Testis (tissue), 3 donors: ENCODE data around the gene GDPD1. TPM values are rescaled to one million over a fixed set of nuclear protein-coding genes. Genes with fewer than 3 reads are reported as not detected.

ENCODE experiments used
- DNase-seq: peaks from one replicate; pipeline ENCODE4 v3.0.0-alpha.2; 2019
- H3K27ac ChIP-seq, 2 donors: fragments of 200-600 bp; sonication (generic); one replicate each; pipeline ENCODE4 v1.5.1; 2019
- H3K27me3 ChIP-seq: fragments of 200-600 bp; sonication (generic); one replicate; pipeline ENCODE4 v1.5.1; 2019
- H3K36me3 ChIP-seq: fragments of 200-600 bp; sonication (generic); one replicate; pipeline ENCODE4 v1.5.1; 2017; ENCODE audit warnings: low read depth; ENCODE audit errors: missing control alignments
- H3K4me1 ChIP-seq: fragments of 200-600 bp; sonication (generic); one replicate; pipeline ENCODE4 v1.5.1; 2019
- H3K4me3 ChIP-seq, 2 donors: fragments of 200-600 bp; sonication (generic); one replicate each; pipeline ENCODE4 v1.5.1; 2017 to 2019
- H3K9me3 ChIP-seq: fragments of 200-600 bp; sonication (generic); one replicate; pipeline ENCODE4 v1.5.1; 2017
- POLR2A ChIP-seq: fragments of 450-650 bp; IDR thresholded peaks from one replicate; pipeline ENCODE4 v1.6.1; 2017; ENCODE audit warnings: antibody characterized with exemption, mild to moderate bottlenecking, moderate library complexity
- WGBS, 2 donors: methylation state at CpG; one replicate each; pipeline ENCODE4 v1.1.5; 2018; 5-methylcytosine and 5-hydroxymethylcytosine counted together
- intact Hi-C: fragments of 100-400 bp; cut with DNase I; formaldehyde crosslinking; loops from one replicate; pipeline ENCODE4 v1.15.1; 2023; ENCODE audit warnings: low total_unique reads
- polyA plus RNA-seq: library from polyadenylated mRNA; stranded (reverse); fragments of 350-450 nt; fragmentation: Illumina TruSeq; extraction: RNeasy Lipid Tissue Mini Kit (QIAGEN cat#74804); gene quantifications from one replicate; pipeline ENCODE4 v1.2.3, GENCODE V29; 2014; ENCODE audit warnings: low read depth, low replicate concordance; ENCODE audit not compliant: insufficient read depth
- total RNA-seq, 2 donors: library from RNA; depleted of rRNA; stranded (reverse); fragments of >200 nt; gene quantifications; one replicate each; pipeline ENCODE4 v1.2.3, GENCODE V29; 2016
- TF ChIP-seq, protein P1 (sequence below), 3 experiments: fragments of 450-650 bp in 2 of 3; fragments of 200-600 bp in 1 of 3; sonication (generic) in 1 of 3; IDR thresholded peaks; one replicate each; pipeline ENCODE4 v1.5.1; 2016 to 2019; ENCODE audit warnings: antibody characterized with exemption in 3 of 3, mild to moderate bottlenecking in 2 of 3, moderate library complexity in 1 of 3

The GDPD1 gene
- total and polyA plus RNA-seq, 3 donors from 2014 or later: 9.6 to 27.7 (median 11.7) TPM

DNA sequence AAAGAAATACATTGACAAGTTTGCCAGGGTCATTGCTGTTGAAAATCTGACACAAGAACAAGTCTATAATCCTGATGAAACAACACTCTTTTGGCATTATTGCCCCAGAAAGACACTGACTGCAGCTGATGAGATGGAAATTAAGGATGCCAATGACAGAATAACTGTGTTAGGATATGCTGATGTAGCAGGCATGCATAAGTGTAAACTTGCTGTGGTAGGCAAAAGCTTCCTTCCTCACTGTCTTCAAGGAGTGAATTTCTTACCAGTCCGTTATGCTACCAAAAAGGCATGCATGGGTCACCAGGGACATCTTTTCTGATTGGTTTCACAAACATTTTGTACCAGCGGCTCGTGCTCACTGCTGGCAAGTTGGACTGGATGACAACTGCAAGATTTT is 10.5 kb downstream of the GDPD1 start:
- Histone ChIP-seq H3K36me3 (no peaks in the 10 kb centered on the region), H3K27ac (no peak overlapping the region), H3K27me3 (no peaks in the 10 kb centered on the region), H3K9me3 (no peaks in the 10 kb centered on the region), H3K4me1 (no peaks in the 10 kb centered on the region), H3K4me3 (no peak overlapping the region)
- 60 to 70% methylated on average over 3 of the region's 3 CpGs for WGBS, 2 donors
- intact Hi-C loops: no loop called here
- peak; percentile 27 for DNase-seq
- TF ChIP-seq, protein P1, sequence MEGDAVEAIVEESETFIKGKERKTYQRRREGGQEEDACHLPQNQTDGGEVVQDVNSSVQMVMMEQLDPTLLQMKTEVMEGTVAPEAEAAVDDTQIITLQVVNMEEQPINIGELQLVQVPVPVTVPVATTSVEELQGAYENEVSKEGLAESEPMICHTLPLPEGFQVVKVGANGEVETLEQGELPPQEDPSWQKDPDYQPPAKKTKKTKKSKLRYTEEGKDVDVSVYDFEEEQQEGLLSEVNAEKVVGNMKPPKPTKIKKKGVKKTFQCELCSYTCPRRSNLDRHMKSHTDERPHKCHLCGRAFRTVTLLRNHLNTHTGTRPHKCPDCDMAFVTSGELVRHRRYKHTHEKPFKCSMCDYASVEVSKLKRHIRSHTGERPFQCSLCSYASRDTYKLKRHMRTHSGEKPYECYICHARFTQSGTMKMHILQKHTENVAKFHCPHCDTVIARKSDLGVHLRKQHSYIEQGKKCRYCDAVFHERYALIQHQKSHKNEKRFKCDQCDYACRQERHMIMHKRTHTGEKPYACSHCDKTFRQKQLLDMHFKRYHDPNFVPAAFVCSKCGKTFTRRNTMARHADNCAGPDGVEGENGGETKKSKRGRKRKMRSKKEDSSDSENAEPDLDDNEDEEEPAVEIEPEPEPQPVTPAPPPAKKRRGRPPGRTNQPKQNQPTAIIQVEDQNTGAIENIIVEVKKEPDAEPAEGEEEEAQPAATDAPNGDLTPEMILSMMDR (IDR thresholded peaks at IDR 0.05): no peak
- no peak for TF ChIP-seq POLR2A

DNA sequence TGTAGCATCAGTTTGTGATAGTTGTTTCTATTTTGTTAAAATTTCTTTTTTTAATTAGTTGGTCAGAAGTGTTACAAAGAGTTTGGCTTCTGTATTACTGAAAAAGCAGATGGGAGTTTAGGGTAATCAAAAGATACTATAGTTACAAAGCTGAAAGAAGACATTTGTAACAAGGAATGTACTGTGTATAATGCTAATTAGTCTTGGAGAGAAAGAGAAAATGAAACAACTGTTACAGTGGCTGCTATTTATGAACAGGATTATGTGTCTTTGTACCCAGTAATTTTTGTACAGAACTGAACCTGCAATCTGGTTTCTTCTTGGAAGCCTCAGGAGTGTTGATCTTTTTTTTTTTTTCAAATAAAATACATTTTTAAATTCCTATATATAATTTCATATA is 14.3 kb downstream of the GDPD1 start:
- intact Hi-C loops: no loop called here
- H3K27me3 ChIP-seq: no peaks in the 10 kb centered on the region
- peak overlapping the region; percentile 50 to 54 for H3K27ac ChIP-seq
- no peaks in the 10 kb centered on the region for H3K36me3 ChIP-seq
- H3K4me3 ChIP-seq: no peak overlapping the region
- TF ChIP-seq, protein P1 (IDR thresholded peaks at IDR 0.05): no peak
- DNase-seq: no peak
- H3K4me1 ChIP-seq: no peaks in the 10 kb centered on the region
- H3K9me3 ChIP-seq: no peaks in the 10 kb centered on the region

DNA sequence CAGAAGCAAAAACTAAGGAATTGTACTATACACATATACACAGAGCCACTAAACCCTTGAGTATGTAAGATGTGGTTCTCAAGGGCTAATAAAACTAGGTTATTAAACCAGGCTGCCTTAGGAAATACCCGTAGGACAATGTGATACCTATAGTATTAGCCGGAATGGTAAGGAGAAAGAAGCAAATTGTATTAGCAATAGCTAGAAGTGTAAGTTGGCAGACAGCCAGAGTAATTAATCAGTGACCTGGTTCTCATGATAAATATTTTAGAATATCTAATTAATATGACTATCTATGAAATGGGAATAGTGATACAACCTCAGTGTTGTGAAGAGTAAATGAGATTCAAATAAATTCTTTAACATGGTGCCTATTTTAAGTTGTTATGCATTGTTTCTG is 18.6 kb downstream of the GDPD1 start:
- H3K27ac ChIP-seq: no peak overlapping the region
- no peaks in the 10 kb centered on the region for H3K9me3 ChIP-seq
- WGBS, 2 donors: 86 to 87% methylated on average over 2 of the region's 2 CpGs
- H3K4me3 ChIP-seq: no peak overlapping the region
- no peak for DNase-seq
- no peak for TF ChIP-seq POLR2A
- TF ChIP-seq, protein P1 (IDR thresholded peaks at IDR 0.05): no peak
- H3K36me3 ChIP-seq: no peaks in the 10 kb centered on the region
- intact Hi-C loops: no loop called here
- no peaks in the 10 kb centered on the region for H3K4me1 ChIP-seq
- no peaks in the 10 kb centered on the region for H3K27me3 ChIP-seq

DNA sequence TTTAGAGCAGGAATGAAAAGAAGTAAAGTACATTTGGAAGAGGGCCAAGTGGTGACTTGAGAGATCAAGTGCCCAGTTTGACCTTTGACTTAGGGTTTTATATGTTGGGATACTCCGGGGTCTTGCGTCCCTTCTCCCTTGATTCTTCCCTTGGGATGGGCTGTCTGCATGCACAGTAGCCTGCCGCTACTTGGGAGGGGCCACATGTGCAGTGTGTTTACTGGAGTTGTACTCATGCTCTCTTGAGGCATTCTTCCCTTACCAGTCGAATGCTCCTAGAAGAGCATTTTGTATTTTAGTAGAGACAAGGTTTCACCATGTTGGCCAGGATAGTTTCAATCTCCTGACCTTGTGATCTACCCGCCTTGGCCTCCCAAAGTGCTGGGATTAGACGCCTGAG is 23.8 kb downstream of the GDPD1 start:
- WGBS, 2 donors: 88 to 94% methylated on average over 6 of the region's 6 CpGs
- intact Hi-C loops: no loop called here
- no peaks in the 10 kb centered on the region for H3K27me3 ChIP-seq
- no peak for DNase-seq
- no peak overlapping the region for H3K27ac ChIP-seq
- no peak overlapping the region for H3K4me3 ChIP-seq
- H3K9me3 ChIP-seq: no peaks in the 10 kb centered on the region
- no peaks in the 10 kb centered on the region for H3K4me1 ChIP-seq
- H3K36me3 ChIP-seq: no peaks in the 10 kb centered on the region
- TF ChIP-seq POLR2A: no peak
- TF ChIP-seq, protein P1 (IDR thresholded peaks at IDR 0.05): no peak

DNA sequence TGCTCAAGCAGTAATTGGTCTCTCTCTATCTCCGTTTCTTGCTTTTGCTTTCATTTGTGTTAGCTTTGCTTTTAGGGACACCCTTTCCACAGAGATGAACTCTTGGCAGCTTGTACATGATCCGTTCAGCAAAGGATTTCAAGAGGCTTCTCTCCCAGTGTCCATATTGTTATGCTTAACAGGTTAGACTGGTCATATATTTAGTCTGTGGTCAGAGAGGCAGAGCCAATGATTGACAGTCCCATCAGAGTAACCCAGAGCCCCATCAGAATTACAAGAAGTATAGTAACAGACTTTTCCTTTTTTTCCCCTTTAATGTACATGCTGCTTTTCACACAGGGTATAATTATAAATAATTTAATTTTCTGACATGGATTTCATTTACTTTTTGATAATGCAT is 34.4 kb downstream of the GDPD1 start:
- TF ChIP-seq, protein P1 (IDR thresholded peaks at IDR 0.05): no peak
- TF ChIP-seq POLR2A: no peak
- no peaks in the 10 kb centered on the region for H3K27me3 ChIP-seq
- DNase-seq: no peak
- no peak overlapping the region for H3K27ac ChIP-seq
- H3K4me3 ChIP-seq: no peak overlapping the region
- WGBS, 2 donors: 87 to 98% methylated on average over 2 of the region's 2 CpGs
- no peaks in the 10 kb centered on the region for H3K9me3 ChIP-seq
- intact Hi-C loops: no loop called here
- no peaks in the 10 kb centered on the region for H3K36me3 ChIP-seq
- no peaks in the 10 kb centered on the region for H3K4me1 ChIP-seq
